GM13976 (cell line): ENCODE data around the gene KRT27.
A peak's percentile ranks its signal among the peaks of the same experiment; 100 is the strongest.

Experiments
- DNase-seq: peaks from one replicate; pipeline ENCODE4 v3.0.0; 2012; ENCODE audit warnings: low spot score
- in situ Hi-C: fragments of 300-500 bp; cut with MboI; formaldehyde crosslinking; loops from one replicate; pipeline ENCODE4 v1.12.0; 2022; ENCODE audit warnings: low sequenced_read_pairs, mixed read lengths, inconsistent platforms; ENCODE audit not compliant: unreplicated experiment
- TF ChIP-seq, protein P1 (sequence below): IDR thresholded peaks from 2 replicates; pipeline ENCODE4 v1.5.1; 2012; ENCODE audit warnings: borderline replicate concordance, mild to moderate bottlenecking; ENCODE audit not compliant: insufficient read depth; ENCODE audit errors: extremely low read depth, missing control alignments, control extremely low read depth

The KRT27 gene

GRCh38 chr17:40812639-40813038, 30.3 kb upstream of the KRT27 start:
- TF ChIP-seq, protein P1, sequence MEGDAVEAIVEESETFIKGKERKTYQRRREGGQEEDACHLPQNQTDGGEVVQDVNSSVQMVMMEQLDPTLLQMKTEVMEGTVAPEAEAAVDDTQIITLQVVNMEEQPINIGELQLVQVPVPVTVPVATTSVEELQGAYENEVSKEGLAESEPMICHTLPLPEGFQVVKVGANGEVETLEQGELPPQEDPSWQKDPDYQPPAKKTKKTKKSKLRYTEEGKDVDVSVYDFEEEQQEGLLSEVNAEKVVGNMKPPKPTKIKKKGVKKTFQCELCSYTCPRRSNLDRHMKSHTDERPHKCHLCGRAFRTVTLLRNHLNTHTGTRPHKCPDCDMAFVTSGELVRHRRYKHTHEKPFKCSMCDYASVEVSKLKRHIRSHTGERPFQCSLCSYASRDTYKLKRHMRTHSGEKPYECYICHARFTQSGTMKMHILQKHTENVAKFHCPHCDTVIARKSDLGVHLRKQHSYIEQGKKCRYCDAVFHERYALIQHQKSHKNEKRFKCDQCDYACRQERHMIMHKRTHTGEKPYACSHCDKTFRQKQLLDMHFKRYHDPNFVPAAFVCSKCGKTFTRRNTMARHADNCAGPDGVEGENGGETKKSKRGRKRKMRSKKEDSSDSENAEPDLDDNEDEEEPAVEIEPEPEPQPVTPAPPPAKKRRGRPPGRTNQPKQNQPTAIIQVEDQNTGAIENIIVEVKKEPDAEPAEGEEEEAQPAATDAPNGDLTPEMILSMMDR, result no peak
- in situ Hi-C loops, result no loop called here
- no peak for DNase-seq

DNA sequence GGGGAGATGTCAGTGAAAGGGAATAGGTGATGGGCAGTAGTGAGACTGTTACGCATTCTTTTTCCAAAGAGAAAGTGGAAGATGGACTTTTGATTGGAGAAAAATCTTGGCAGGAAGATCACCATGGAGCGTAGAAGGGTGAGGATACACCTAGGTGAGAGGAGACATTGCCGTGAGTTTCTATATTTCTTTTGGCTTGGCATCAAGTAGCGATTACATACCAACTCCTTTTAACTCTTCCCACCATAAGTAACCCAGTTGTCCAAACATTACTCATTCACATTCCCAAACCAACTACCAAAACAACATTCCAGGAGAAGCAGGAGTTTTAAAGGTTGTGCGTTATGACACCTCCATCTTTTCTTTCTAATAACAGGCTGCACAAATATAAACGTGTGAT, 28.1 kb upstream of the KRT27 start:
- no peak for DNase-seq
- in situ Hi-C loops, result no loop called here
- TF ChIP-seq, protein P1, result no peak

GRCh38 chr17:40809721-40810421, 27.5 kb upstream of the KRT27 start:
- in situ Hi-C loops, result no loop called here
- TF ChIP-seq, protein P1, result no peak
- DNase-seq, result no peak

- in situ Hi-C loops, result no loop called here
- no peak for DNase-seq
- TF ChIP-seq, protein P1, result no peak
These were observed 23.8 kb upstream of the KRT27 start for GRCh38 chr17:40806131-40806530.

GRCh38 chr17:40803617-40804082, 21.3 kb upstream of the KRT27 start:
- TF ChIP-seq, protein P1, result peak; percentile 87
- in situ Hi-C loops, result no loop called here
- peak; percentile 70 for DNase-seq

DNA sequence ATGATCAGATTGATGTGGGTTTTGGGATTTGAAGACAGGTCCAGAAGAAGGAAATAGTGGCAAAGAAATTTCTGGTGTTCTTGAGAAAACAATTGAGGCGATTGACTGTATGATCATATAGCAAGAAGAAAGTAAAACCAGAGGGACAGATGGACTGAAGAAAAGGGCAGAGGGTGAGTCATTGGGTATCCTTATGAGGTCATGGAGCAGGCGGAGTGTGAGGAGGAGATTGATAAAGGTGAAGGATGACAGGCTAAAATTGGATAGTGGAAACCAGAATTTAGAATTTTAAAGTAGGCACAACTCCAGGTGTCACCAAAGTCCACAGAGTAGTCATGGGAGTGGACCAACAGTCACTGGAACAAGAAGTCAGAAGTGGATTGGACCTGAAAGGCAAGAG, 18.8 kb upstream of the KRT27 start:
- no peak for DNase-seq
- TF ChIP-seq, protein P1, result no peak
- in situ Hi-C loops, result no loop called here
